Trophoblast cell (in vitro differentiated cells and primary cell): ENCODE results near the gene FRMD4A.

Experiments
- DNase-seq, 2 donors: peaks; one replicate each; pipeline ENCODE4 v3.0.0-alpha.2; 2016
- H2AFZ ChIP-seq: 2 replicates; pipeline ENCODE4 v1.6.1; 2013; ENCODE audit warnings: low read length, moderate library complexity, mild to moderate bottlenecking; ENCODE audit not compliant: insufficient read depth, poor library complexity
- H2AK5ac ChIP-seq: 2 replicates; pipeline ENCODE4 v1.6.1; 2013; ENCODE audit warnings: mild to moderate bottlenecking, low read length
- H2BK120ac ChIP-seq: 2 replicates; pipeline ENCODE4 v1.6.1; 2013; ENCODE audit warnings: low read length, mild to moderate bottlenecking, moderate library complexity; ENCODE audit not compliant: insufficient read depth, poor library complexity
- H2BK12ac ChIP-seq: 2 replicates; pipeline ENCODE4 v1.6.1; 2013; ENCODE audit warnings: mild to moderate bottlenecking, low read length, moderate library complexity
- H2BK5ac ChIP-seq: 2 replicates; pipeline ENCODE4 v1.6.1; 2013; ENCODE audit warnings: low read length, low read depth, moderate library complexity, mild to moderate bottlenecking; ENCODE audit not compliant: poor library complexity
- H3K14ac ChIP-seq: 2 replicates; pipeline ENCODE4 v1.6.1; 2013; ENCODE audit warnings: mild to moderate bottlenecking, low read length
- H3K18ac ChIP-seq: 2 replicates; pipeline ENCODE4 v1.6.1; 2013; ENCODE audit warnings: mild to moderate bottlenecking, low read length
- H3K23ac ChIP-seq: 2 replicates; pipeline ENCODE4 v1.6.1; 2013; ENCODE audit warnings: low read length
- H3K27ac ChIP-seq: 2 replicates; pipeline ENCODE4 v1.5.1; 2013; ENCODE audit warnings: low read depth, mild to moderate bottlenecking, inconsistent platforms, low read length, moderate library complexity
- H3K27me3 ChIP-seq: 2 replicates; pipeline ENCODE4 v1.6.1; 2013; ENCODE audit warnings: inconsistent platforms, mild to moderate bottlenecking, low read length, moderate library complexity; ENCODE audit not compliant: insufficient read depth
- H3K36me3 ChIP-seq, 2 experiments: 1 replicate in 1 of 2; 2 replicates in 1 of 2; pipeline ENCODE4 v1.6.1; 2013; ENCODE audit warnings: low read length in 2 of 2, mild to moderate bottlenecking in 2 of 2, moderate library complexity in 1 of 2; ENCODE audit not compliant: insufficient read depth in 2 of 2, control insufficient read depth in 1 of 2
- H3K4ac ChIP-seq: 2 replicates; pipeline ENCODE4 v1.6.1; 2013; ENCODE audit warnings: low read depth, mild to moderate bottlenecking, low read length, moderate library complexity
- H3K4me1 ChIP-seq, 2 experiments: 1 replicate in 1 of 2; 2 replicates in 1 of 2; pipeline ENCODE4 v1.6.1; 2013; ENCODE audit warnings: low read length in 2 of 2, mild to moderate bottlenecking in 2 of 2, moderate library complexity in 1 of 2; ENCODE audit not compliant: insufficient read depth in 2 of 2, control insufficient read depth in 1 of 2
- H3K4me2 ChIP-seq: 2 replicates; pipeline ENCODE4 v1.6.1; 2013; ENCODE audit warnings: inconsistent platforms, mild to moderate bottlenecking, low read length, moderate library complexity
- H3K4me3 ChIP-seq: 2 replicates; pipeline ENCODE4 v1.5.1; 2013; ENCODE audit warnings: mild to moderate bottlenecking, low read depth, low read length, inconsistent platforms
- H3K79me1 ChIP-seq: one replicate; pipeline ENCODE4 v1.6.1; 2013; ENCODE audit warnings: low read length
- H3K79me2 ChIP-seq: 2 replicates; pipeline ENCODE4 v1.6.1; 2013; ENCODE audit warnings: low read length, mild to moderate bottlenecking; ENCODE audit not compliant: control insufficient read depth, insufficient read depth, poor library complexity
- H3K9ac ChIP-seq: 2 replicates; pipeline ENCODE4 v1.6.1; 2013; ENCODE audit warnings: mild to moderate bottlenecking, low read length
- H3K9me3 ChIP-seq: 2 replicates; pipeline ENCODE4 v1.6.1; 2013; ENCODE audit warnings: low read depth, mild to moderate bottlenecking, control low read depth, inconsistent platforms, low read length; ENCODE audit not compliant: insufficient read depth
- H4K12ac ChIP-seq: 2 replicates; pipeline ENCODE4 v1.6.1; 2013; ENCODE audit warnings: low read depth, mild to moderate bottlenecking, low read length, moderate library complexity
- H4K8ac ChIP-seq: 2 replicates; pipeline ENCODE4 v1.6.1; 2013; ENCODE audit warnings: low read depth, mild to moderate bottlenecking, low read length, moderate library complexity
- H4K91ac ChIP-seq: one replicate; pipeline ENCODE4 v1.6.1; 2013; ENCODE audit warnings: low read depth, mild to moderate bottlenecking, low read length, moderate library complexity
- WGBS: extraction: QIAGEN DNeasy Blood & Tissue Kit; methylation state at CpG from one replicate; pipeline ENCODE4 v1.1.7; 2013; ENCODE audit warnings: missing lambda C conversion rate; ENCODE audit not compliant: insufficient read length, insufficient coverage; ENCODE audit errors: extremely low coverage; 5-methylcytosine and 5-hydroxymethylcytosine counted together

The FRMD4A gene

DNA sequence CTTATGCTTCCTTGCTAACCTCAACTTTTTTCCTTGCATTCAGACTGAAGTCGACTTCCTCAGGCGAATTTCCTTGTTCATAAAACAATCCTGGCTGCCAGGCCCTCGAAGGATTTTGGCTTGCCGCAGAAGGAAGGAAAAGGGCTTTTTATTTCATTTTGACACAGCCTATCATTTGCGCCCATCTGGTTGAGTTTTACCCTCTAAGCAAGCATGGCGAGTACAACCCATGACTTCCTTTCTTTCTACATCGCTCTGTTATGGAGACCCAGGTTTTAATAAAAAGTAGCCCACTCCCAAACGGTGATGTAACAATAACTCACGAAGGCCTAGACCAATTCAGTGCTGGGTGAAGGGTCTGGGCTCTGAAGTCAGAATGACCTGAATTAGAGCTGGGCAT is 634.7 kb downstream of the FRMD4A start:
- Histone ChIP-seq H2BK5ac (no peak overlapping the region), H3K14ac (no peak overlapping the region), H3K27ac (no peak overlapping the region), H3K4me3 (no peak overlapping the region), H3K4me2 (no peak overlapping the region), H2BK120ac (no peak overlapping the region), H3K4me1 (peaks cover 5 to 6% of the 10 kb centered on the region in 2 experiments), H3K27me3 (no peaks in the 10 kb centered on the region), H3K23ac (no peak overlapping the region), H3K18ac (no peak overlapping the region), H4K91ac (no peak overlapping the region), H3K79me1 (no peaks in the 10 kb centered on the region), H3K9me3 (no peaks in the 10 kb centered on the region), H2AFZ (no peak overlapping the region), H3K36me3 (peaks cover 51 to 68% of the 10 kb centered on the region in 2 experiments), H3K4ac (no peak overlapping the region), H3K79me2 (no peaks in the 10 kb centered on the region), H2AK5ac (no peak overlapping the region), H3K9ac (no peak overlapping the region), H4K12ac (no peak overlapping the region), H4K8ac (no peak overlapping the region), H2BK12ac (no peak overlapping the region)
- DNase-seq: no peak
- WGBS: no CpG with 5 or more reads among the region's 9 CpGs

- H3K9me3 ChIP-seq: no peaks in the 10 kb centered on the region
- H2BK5ac ChIP-seq: no peak overlapping the region
- H3K27ac ChIP-seq: no peak overlapping the region
- no peak overlapping the region for H3K18ac ChIP-seq
- H3K4me2 ChIP-seq: no peak overlapping the region
- H3K79me1 ChIP-seq: no peaks in the 10 kb centered on the region
- H4K8ac ChIP-seq: no peak overlapping the region
- H3K9ac ChIP-seq: no peak overlapping the region
- H3K36me3 ChIP-seq: peaks cover 51 to 69% of the 10 kb centered on the region in 2 experiments
- H3K79me2 ChIP-seq: no peaks in the 10 kb centered on the region
- peaks cover 4 to 6% of the 10 kb centered on the region in 2 experiments for H3K4me1 ChIP-seq
- no peak for DNase-seq
- no peak overlapping the region for H4K91ac ChIP-seq
- H3K14ac ChIP-seq: no peak overlapping the region
- no peak overlapping the region for H2AFZ ChIP-seq
- no peak overlapping the region for H2AK5ac ChIP-seq
- no peak overlapping the region for H2BK12ac ChIP-seq
- no peak overlapping the region for H2BK120ac ChIP-seq
- no peak overlapping the region for H3K23ac ChIP-seq
- H3K4ac ChIP-seq: no peak overlapping the region
- no peak overlapping the region for H3K4me3 ChIP-seq
- no CpG with 5 or more reads among the region's 13 CpGs for WGBS
- H3K27me3 ChIP-seq: no peaks in the 10 kb centered on the region
- no peak overlapping the region for H4K12ac ChIP-seq
These were observed 635.1 kb downstream of the FRMD4A start for GRCh38 chr10:13695588-13695987.

GRCh38 chr10:13693783-13694700 is 636.7 kb downstream of the FRMD4A start:
- H3K14ac ChIP-seq: no peak overlapping the region
- H3K4me2 ChIP-seq: no peak overlapping the region
- peak; percentile 40 to 54 for DNase-seq
- H4K8ac ChIP-seq: no peak overlapping the region
- WGBS: no CpG with 5 or more reads among the region's 21 CpGs
- H4K91ac ChIP-seq: no peak overlapping the region
- no peak overlapping the region for H2BK120ac ChIP-seq
- peaks cover 50 to 62% of the 10 kb centered on the region in 2 experiments for H3K36me3 ChIP-seq
- no peak overlapping the region for H2BK5ac ChIP-seq
- no peak overlapping the region for H3K4me3 ChIP-seq
- no peak overlapping the region for H4K12ac ChIP-seq
- no peak overlapping the region for H2AFZ ChIP-seq
- H3K9me3 ChIP-seq: no peaks in the 10 kb centered on the region
- no peak overlapping the region for H3K4ac ChIP-seq
- no peak overlapping the region for H3K18ac ChIP-seq
- H3K23ac ChIP-seq: no peak overlapping the region
- no peaks in the 10 kb centered on the region for H3K79me1 ChIP-seq
- no peak overlapping the region for H2BK12ac ChIP-seq
- H3K79me2 ChIP-seq: no peaks in the 10 kb centered on the region
- no peak overlapping the region for H2AK5ac ChIP-seq
- no peak overlapping the region for H3K27ac ChIP-seq
- peaks cover 4 to 6% of the 10 kb centered on the region in 2 experiments for H3K4me1 ChIP-seq
- no peaks in the 10 kb centered on the region for H3K27me3 ChIP-seq
- H3K9ac ChIP-seq: no peak overlapping the region

GRCh38 chr10:13690281-13690825 is 640.4 kb downstream of the FRMD4A start:
- H4K12ac ChIP-seq: no peak overlapping the region
- no peak overlapping the region for H2AK5ac ChIP-seq
- H3K23ac ChIP-seq: no peak overlapping the region
- no peaks in the 10 kb centered on the region for H3K79me2 ChIP-seq
- no peak overlapping the region for H2BK120ac ChIP-seq
- DNase-seq: no peak
- no peaks in the 10 kb centered on the region for H3K9me3 ChIP-seq
- H3K79me1 ChIP-seq: no peaks in the 10 kb centered on the region
- WGBS: no CpG with 5 or more reads among the region's 10 CpGs
- H3K4me1 ChIP-seq: no peaks in the 10 kb centered on the region
- H3K27me3 ChIP-seq: no peaks in the 10 kb centered on the region
- H2BK12ac ChIP-seq: no peak overlapping the region
- H2AFZ ChIP-seq: no peak overlapping the region
- peaks cover 46 to 49% of the 10 kb centered on the region in 2 experiments for H3K36me3 ChIP-seq
- no peak overlapping the region for H4K91ac ChIP-seq
- no peak overlapping the region for H4K8ac ChIP-seq
- H3K9ac ChIP-seq: no peak overlapping the region
- H3K18ac ChIP-seq: no peak overlapping the region
- H3K14ac ChIP-seq: no peak overlapping the region
- no peak overlapping the region for H3K4me3 ChIP-seq
- H3K4me2 ChIP-seq: no peak overlapping the region
- H3K27ac ChIP-seq: no peak overlapping the region
- no peak overlapping the region for H2BK5ac ChIP-seq
- no peak overlapping the region for H3K4ac ChIP-seq
